Measurements from ENCODE around the gene LLGL2. TPM values are rescaled to one million over a fixed set of nuclear protein-coding genes. Genes with fewer than 3 reads are reported as not detected.

Gene LLGL2
- total RNA-seq, 2 donors from 2014 or later: 4.1 to 8.5 TPM

- Histone ChIP-seq H3K4me1 (peaks cover 0 to 15% of the 10 kb centered on the region in 2 donors), H3K4me3 (no peak overlapping the region), H3K36me3 (peaks cover 2% of the 10 kb centered on the region), H3K27ac (no peak overlapping the region), H3K9me3 (no peaks in the 10 kb centered on the region), H3K27me3 (no peaks in the 10 kb centered on the region)
- no peak for DNase-seq (ENCODE audit: low spot score)
- TF ChIP-seq CTCF (IDR thresholded peaks at IDR 0.05): no peak
These were observed 32.6 kb downstream of the LLGL2 start for GRCh38 chr17:75557852-75558665.

GRCh38 chr17:75558666-75559530, 33.4 kb downstream of the LLGL2 start:
- Histone ChIP-seq H3K27me3 (no peaks in the 10 kb centered on the region), H3K4me3 (no peak overlapping the region), H3K36me3 (peaks cover 11% of the 10 kb centered on the region), H3K9me3 (no peaks in the 10 kb centered on the region), H3K27ac (no peak overlapping the region), H3K4me1 (peaks cover 0 to 10% of the 10 kb centered on the region in 2 donors)
- no peak for DNase-seq (ENCODE audit: low spot score)
- TF ChIP-seq CTCF (IDR thresholded peaks at IDR 0.05): no peak

GRCh38 chr17:75559958-75560533, 34.5 kb downstream of the LLGL2 start:
- Histone ChIP-seq H3K4me1 (peaks cover 0 to 10% of the 10 kb centered on the region in 2 donors), H3K27ac (no peak overlapping the region), H3K9me3 (no peaks in the 10 kb centered on the region), H3K36me3 (peaks cover 20% of the 10 kb centered on the region), H3K4me3 (no peak overlapping the region), H3K27me3 (no peaks in the 10 kb centered on the region)
- DNase-seq (ENCODE audit: low spot score): no peak
- TF ChIP-seq CTCF (IDR thresholded peaks at IDR 0.05): no peak

GRCh38 chr17:75561927-75562603, 36.6 kb downstream of the LLGL2 start:
- Histone ChIP-seq H3K27me3 (no peaks in the 10 kb centered on the region), H3K27ac (no peak overlapping the region), H3K4me3 (no peak overlapping the region), H3K36me3 (peaks cover 20% of the 10 kb centered on the region), H3K4me1 (peaks cover 0 to 9% of the 10 kb centered on the region in 2 donors), H3K9me3 (no peaks in the 10 kb centered on the region)
- no peak for TF ChIP-seq CTCF (IDR thresholded peaks at IDR 0.05)
- DNase-seq (ENCODE audit: low spot score): no peak

GRCh38 chr17:75563063-75563758, 37.7 kb downstream of the LLGL2 start:
- no peak for DNase-seq (ENCODE audit: low spot score)
- H3K4me3 ChIP-seq: no peak overlapping the region
- H3K9me3 ChIP-seq: no peaks in the 10 kb centered on the region
- TF ChIP-seq CTCF (IDR thresholded peaks at IDR 0.05): no peak
- no peaks in the 10 kb centered on the region for H3K27me3 ChIP-seq
- peaks cover 20% of the 10 kb centered on the region for H3K36me3 ChIP-seq
- no peak overlapping the region for H3K27ac ChIP-seq
- no peaks in the 10 kb centered on the region for H3K4me1 ChIP-seq

All from right atrium auricular region (tissue), 2 donors.